ENCODE data around the gene SRRT. TPM values are rescaled to one million over a fixed set of nuclear protein-coding genes. Genes with fewer than 3 reads are reported as not detected.

The SRRT gene
- total and polyA plus RNA-seq, 7 donors = 31.8 to 106 (median 45.6) TPM

DNA sequence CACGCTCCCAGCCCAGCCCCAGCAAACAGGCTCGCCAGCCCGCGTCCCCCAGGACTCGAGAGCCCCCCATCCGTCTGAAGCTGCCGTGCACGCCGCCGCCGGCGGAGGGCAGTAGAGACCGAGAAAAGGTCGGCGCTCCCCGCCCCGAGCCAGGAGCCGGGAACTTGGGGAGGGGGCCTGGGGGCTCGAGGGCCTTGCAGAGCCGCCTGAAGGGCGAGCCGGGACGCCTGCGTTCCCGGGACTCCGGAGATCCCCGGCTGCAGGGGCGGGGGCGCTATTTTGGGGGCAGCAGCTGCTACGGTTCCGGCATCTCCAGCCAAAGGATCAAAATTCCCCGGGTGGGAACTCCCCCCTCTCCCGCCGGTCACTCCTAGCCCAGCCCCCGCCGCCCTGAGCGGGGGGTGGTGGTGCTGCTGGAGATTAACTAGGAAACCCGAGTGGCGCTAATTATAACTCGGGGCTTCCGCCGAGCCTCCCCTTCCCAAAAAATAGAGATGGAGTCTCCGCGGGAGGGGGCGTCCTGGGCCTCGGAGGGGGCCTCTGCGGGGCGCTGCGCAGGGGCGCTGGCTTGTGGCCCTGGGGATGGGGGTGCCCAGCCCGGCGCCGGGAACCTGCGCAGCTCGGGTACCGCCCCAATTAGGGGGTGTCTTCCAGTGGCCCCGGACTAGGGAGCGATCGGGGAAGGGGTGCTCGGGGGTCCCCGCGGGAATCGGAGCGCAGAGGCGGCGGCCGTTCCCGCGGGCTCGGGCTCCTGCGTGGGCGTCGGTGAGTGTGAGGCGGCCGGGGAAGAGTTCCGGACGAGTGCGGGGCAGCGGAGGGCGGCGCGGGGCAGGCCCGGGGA, 20.2 kb downstream of the SRRT start:
- peak overlapping the region in 1 of 4 donors; percentile 1 for H3K27ac ChIP-seq
- H3K4me3 ChIP-seq = peak overlapping the region; percentile 18 to 50 (median 38)
- peaks cover 0 to 43% (median 42%) of the 10 kb centered on the region in 4 donors for H3K4me1 ChIP-seq
- H3K9me3 ChIP-seq = no peaks in the 10 kb centered on the region
- no peaks in the 10 kb centered on the region for H3K36me3 ChIP-seq
- H3K27me3 ChIP-seq = peaks cover 27 to 59% (median 42%) of the 10 kb centered on the region in 3 donors
- DNase-seq = peak; percentile 76
- TF ChIP-seq, protein P1, sequence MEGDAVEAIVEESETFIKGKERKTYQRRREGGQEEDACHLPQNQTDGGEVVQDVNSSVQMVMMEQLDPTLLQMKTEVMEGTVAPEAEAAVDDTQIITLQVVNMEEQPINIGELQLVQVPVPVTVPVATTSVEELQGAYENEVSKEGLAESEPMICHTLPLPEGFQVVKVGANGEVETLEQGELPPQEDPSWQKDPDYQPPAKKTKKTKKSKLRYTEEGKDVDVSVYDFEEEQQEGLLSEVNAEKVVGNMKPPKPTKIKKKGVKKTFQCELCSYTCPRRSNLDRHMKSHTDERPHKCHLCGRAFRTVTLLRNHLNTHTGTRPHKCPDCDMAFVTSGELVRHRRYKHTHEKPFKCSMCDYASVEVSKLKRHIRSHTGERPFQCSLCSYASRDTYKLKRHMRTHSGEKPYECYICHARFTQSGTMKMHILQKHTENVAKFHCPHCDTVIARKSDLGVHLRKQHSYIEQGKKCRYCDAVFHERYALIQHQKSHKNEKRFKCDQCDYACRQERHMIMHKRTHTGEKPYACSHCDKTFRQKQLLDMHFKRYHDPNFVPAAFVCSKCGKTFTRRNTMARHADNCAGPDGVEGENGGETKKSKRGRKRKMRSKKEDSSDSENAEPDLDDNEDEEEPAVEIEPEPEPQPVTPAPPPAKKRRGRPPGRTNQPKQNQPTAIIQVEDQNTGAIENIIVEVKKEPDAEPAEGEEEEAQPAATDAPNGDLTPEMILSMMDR (IDR thresholded peaks at IDR 0.05) = peak; percentile 54 to 78 (median 72)
- no peak for TF ChIP-seq EP300 (IDR thresholded peaks at IDR 0.05)
- no peak for TF ChIP-seq POLR2A (IDR thresholded peaks at IDR 0.05)
- no peak for TF ChIP-seq POLR2AphosphoS5 (IDR thresholded peaks at IDR 0.05)
- WGBS, 2 donors = 1% methylated on average over 83 of the region's 83 CpGs
- intact Hi-C loops (cut with DNase I) = loop anchor here (5.0 to 10.0 kb wide), 2 partner anchors 182 to 270 kb away; partner anchors contain the start of gene VGF

DNA sequence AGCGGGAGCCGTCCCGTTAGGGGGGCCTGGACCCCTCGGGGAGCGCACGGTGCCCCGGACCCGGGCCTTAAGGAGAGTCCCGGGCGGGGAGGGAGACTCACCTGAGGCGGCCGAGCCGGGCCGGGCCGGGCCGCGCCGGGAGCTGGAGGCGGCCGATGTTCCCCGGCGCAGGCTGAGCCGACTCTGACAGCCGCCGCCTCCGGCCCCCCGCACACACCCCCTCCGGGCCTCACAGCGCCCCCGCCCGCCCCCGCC, 20.7 kb downstream of the SRRT start, which contains the start of gene ACHE:
Gene ACHE, minus strand, starts transcription at position 188 of the 255 bp plus-strand sequence. CDS start 1,656 bp downstream, outside the sequence.
- Histone ChIP-seq H3K4me3 (peak within 1 kb of the TSS; percentile 18 to 50 (median 38)), H3K9me3 (no peaks in the 10 kb centered on the region), H3K36me3 (no peaks in the 10 kb centered on the region), H3K27me3 (peaks cover 27 to 64% (median 42%) of the 10 kb centered on the region in 3 donors), H3K27ac (peak within 1 kb of the TSS in 1 of 4 donors; percentile 1), H3K4me1 (peaks cover 0 to 38% (median 37%) of the 10 kb centered on the region in 4 donors)
- DNase-seq = no peak
- intact Hi-C loops (cut with DNase I) = loop anchor here (5.0 to 10.0 kb wide), 2 partner anchors 182 to 269 kb away; partner anchors contain the start of gene VGF
- WGBS, 2 donors = 0 to 2% methylated on average over 32 of the region's 32 CpGs
- no peak for TF ChIP-seq POLR2A (IDR thresholded peaks at IDR 0.05)
- TF ChIP-seq, protein P1 (IDR thresholded peaks at IDR 0.05) = no peak

DNA sequence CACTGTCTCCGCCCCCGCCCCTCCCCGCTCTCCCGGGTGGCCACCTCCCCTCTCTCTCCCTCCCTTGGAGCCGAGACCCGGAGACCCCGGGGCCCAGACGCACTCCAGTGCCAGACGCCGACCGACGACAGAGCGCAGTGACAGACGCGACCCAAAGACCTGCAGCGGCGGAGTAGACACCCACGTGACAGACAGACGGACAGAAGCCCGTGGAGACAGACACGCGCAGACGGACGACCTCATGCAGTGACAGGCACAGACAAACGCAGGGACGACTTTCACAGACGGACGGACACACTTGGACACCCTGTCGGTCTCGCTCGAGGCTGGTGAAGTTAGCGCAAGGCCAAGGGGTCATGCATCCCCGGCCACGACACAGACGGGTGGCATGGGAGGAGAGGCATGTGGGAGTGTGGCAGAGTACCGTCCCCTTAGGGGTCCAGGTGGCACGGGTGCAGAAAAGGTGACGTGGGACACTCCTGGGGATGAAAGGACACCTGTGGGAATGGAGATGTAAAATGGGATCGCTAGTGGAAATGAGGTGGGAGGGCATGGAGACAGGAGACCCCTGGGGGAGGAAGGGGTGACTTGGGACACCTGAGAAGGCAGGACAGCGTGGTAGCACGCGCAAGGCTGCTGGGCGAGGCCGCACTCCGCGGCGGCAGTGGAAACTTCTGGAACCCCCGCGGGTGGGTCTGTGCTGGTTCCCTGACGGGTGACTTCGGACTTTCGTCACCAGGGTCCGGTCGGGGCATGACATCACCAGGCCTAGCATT, 21.2 kb downstream of the SRRT start:
- Histone ChIP-seq H3K27me3 (peaks cover 27 to 64% (median 42%) of the 10 kb centered on the region in 3 donors), H3K4me1 (peaks cover 0 to 33% (median 32%) of the 10 kb centered on the region in 4 donors), H3K9me3 (no peaks in the 10 kb centered on the region), H3K27ac (no peak overlapping the region), H3K36me3 (no peaks in the 10 kb centered on the region), H3K4me3 (peak overlapping the region in 3 of 4 donors; percentile 27 to 50 (median 50))
- TF ChIP-seq EP300 (IDR thresholded peaks at IDR 0.05) (no peak), POLR2A (IDR thresholded peaks at IDR 0.05) (no peak), POLR2AphosphoS5 (IDR thresholded peaks at IDR 0.05) (no peak)
- TF ChIP-seq, protein P1 (IDR thresholded peaks at IDR 0.05) = no peak
- peak; percentile 68 for DNase-seq
- intact Hi-C loops (cut with DNase I) = loop anchor here (5.0 to 10.0 kb wide), 2 partner anchors 181 to 269 kb away; partner anchors contain the start of gene VGF
- WGBS, 2 donors = 2 to 5% methylated on average over 54 of the region's 54 CpGs

DNA sequence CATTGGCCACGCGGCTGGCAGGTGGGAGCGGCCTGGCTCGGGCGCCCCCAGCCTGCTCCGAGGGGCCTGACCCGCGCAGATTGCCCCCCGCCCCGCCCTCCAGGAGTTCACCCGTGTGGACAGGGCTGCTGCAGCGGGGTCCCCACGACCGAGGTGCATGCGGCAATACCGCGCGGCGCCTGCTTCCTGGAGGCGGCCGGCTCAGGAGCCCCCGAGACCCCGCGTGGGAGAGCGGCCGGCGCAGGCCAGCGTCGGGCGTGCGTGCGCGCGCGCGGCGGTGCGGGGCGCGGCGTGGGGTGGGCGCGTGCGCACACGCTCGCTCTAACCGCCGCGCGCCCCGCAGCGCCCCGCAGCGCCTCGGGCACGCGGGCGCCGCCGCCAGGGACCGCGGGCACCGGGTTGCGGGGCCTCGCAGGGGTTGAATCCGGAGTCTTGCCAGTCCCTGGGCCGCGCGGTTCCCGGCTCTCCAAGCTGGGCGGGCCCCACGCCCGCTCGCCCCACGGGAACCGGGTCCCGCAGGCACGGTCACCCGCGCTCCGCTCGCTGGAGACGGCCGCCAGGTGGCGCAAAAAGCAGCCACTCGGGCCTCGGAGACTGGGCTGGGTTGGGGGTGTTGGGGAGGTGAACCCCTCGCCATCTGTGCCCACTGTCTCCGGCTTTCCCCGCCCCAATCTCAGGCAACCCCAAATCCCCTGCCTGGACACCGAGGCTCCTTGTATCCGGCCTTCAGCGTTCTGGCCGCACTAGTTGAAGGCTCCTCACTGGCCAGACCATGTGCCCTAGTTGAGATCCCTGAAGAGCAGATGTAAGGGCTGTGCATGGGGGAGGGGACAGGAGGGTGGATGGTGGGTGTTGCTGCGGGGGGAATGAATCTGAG, 22.1 kb downstream of the SRRT start:
- Histone ChIP-seq H3K4me1 (peaks cover 0 to 31% (median 30%) of the 10 kb centered on the region in 4 donors), H3K36me3 (no peaks in the 10 kb centered on the region), H3K9me3 (no peaks in the 10 kb centered on the region), H3K4me3 (peak overlapping the region in 3 of 4 donors; percentile 25 to 44 (median 39)), H3K27ac (no peak overlapping the region), H3K27me3 (peaks cover 27 to 67% (median 45%) of the 10 kb centered on the region in 3 donors)
- DNase-seq = no peak
- intact Hi-C loops (cut with DNase I) = loop anchor here (1.0 to 10.0 kb wide), 3 partner anchors 162 to 268 kb away; partner anchors contain the start of gene VGF
- 1 to 2% methylated on average over 95 of the region's 95 CpGs for WGBS, 2 donors
- TF ChIP-seq EP300 (IDR thresholded peaks at IDR 0.05) = no peak
- TF ChIP-seq, protein P1 (IDR thresholded peaks at IDR 0.05) = peak; percentile 24 to 68 (median 60)

All from sigmoid colon (tissue), 7 donors.